CD14-positive monocyte (primary cell): ENCODE results near the gene CLEC2D. TPM values are rescaled to one million over a fixed set of nuclear protein-coding genes. Genes with fewer than 3 reads are reported as not detected.

Experiments used
- DNase-seq, 3 donors: peaks; one replicate each; pipeline ENCODE4 v3.0.0-alpha.2; 2011 to 2022
- H2AFZ ChIP-seq: 2 replicates; pipeline ENCODE4 v1.6.0; 2012; ENCODE audit warnings: mild to moderate bottlenecking, low read depth, low read length, inconsistent platforms; ENCODE audit not compliant: insufficient read depth, poor library complexity, severe bottlenecking
- H3K27ac ChIP-seq, 2 donors: 1 replicate in 1 of 2; 2 replicates in 1 of 2; pipeline ENCODE4 v1.5.1; 2012 to 2013; ENCODE audit warnings: low read length in 2 of 2, control low read depth in 1 of 2, inconsistent platforms in 1 of 2, low read depth in 1 of 2, mild to moderate bottlenecking in 1 of 2
- H3K27me3 ChIP-seq, 2 donors: one replicate each; pipeline versions ENCODE4 v1.6.0 to v1.6.1; 2011 to 2013; ENCODE audit warnings: low read length in 2 of 2; ENCODE audit not compliant: control insufficient read depth in 2 of 2, insufficient read depth in 2 of 2
- H3K36me3 ChIP-seq, 2 donors: replicated peaks in 1 of 2; 1 replicate in 1 of 2; 2 replicates in 1 of 2; pipeline versions ENCODE4 v1.5.1 to v1.6.1; 2012 to 2013; ENCODE audit warnings: low read length in 2 of 2, control low read depth in 1 of 2, inconsistent platforms in 1 of 2, mild to moderate bottlenecking in 1 of 2; ENCODE audit not compliant: insufficient read depth in 2 of 2, control insufficient read depth in 1 of 2
- H3K4me1 ChIP-seq, 2 donors: 1 replicate in 1 of 2; 2 replicates in 1 of 2; pipeline versions ENCODE4 v1.5.1 to v1.6.1; 2012 to 2013; ENCODE audit warnings: low read length in 2 of 2, control low read depth in 1 of 2, inconsistent platforms in 1 of 2, mild to moderate bottlenecking in 1 of 2, moderate library complexity in 1 of 2; ENCODE audit not compliant: insufficient read depth in 2 of 2, control insufficient read depth in 1 of 2
- H3K4me2 ChIP-seq: replicated peaks from 2 replicates; pipeline ENCODE3; 2012; ENCODE audit warnings: low read length, moderate library complexity, mild to moderate bottlenecking; ENCODE audit not compliant: poor library complexity, severe bottlenecking; ENCODE audit errors: extremely low read depth
- H3K4me3 ChIP-seq, 3 experiments: fragments of 200-600 bp in 1 of 3; sonication (generic) in 1 of 3; replicated peaks in 1 of 3; 1 replicate in 2 of 3; 2 replicates in 1 of 3; pipeline ENCODE4 v1.5.1; 2011 to 2013; ENCODE audit warnings: low read length in 3 of 3, mild to moderate bottlenecking in 3 of 3, control low read depth in 2 of 3, low read depth in 2 of 3, inconsistent platforms in 1 of 3, moderate library complexity in 1 of 3
- H3K79me2 ChIP-seq: 2 replicates; pipeline ENCODE4 v1.6.0; 2012; ENCODE audit warnings: mild to moderate bottlenecking, control low read depth, inconsistent platforms, low read length, moderate library complexity; ENCODE audit not compliant: insufficient read depth
- H3K9ac ChIP-seq: 2 replicates; pipeline ENCODE4 v1.6.0; 2017; ENCODE audit warnings: low read length, mild to moderate bottlenecking; ENCODE audit not compliant: insufficient read depth, poor library complexity, severe bottlenecking
- H3K9me3 ChIP-seq, 2 donors: replicated peaks in 1 of 2; 1 replicate in 1 of 2; 2 replicates in 1 of 2; pipeline versions ENCODE4 v1.5.1 to v1.6.1; 2012 to 2013; ENCODE audit warnings: low read length in 2 of 2, control low read depth in 1 of 2; ENCODE audit not compliant: control insufficient read depth in 1 of 2, insufficient read depth in 1 of 2
- H4K20me1 ChIP-seq: 2 replicates; pipeline ENCODE4 v1.6.0; 2012; ENCODE audit warnings: mild to moderate bottlenecking, low read length, control low read depth, moderate library complexity; ENCODE audit not compliant: insufficient read depth
- H3K27ac Mint-ChIP-seq, 7 donors: one replicate each; pipeline ENCODE4 v1.8.0; 2020; ENCODE audit warnings: mild to moderate bottlenecking in 7 of 7, mixed read lengths in 7 of 7, moderate library complexity in 6 of 7, inconsistent platforms in 2 of 7
- H3K27me3 Mint-ChIP-seq, 3 donors: one replicate each; pipeline ENCODE4 v1.8.0; 2021 to 2022; ENCODE audit warnings: low read depth in 3 of 3, mild to moderate bottlenecking in 3 of 3, mixed read lengths in 3 of 3, moderate library complexity in 3 of 3, inconsistent platforms in 1 of 3
- H3K36me3 Mint-ChIP-seq, 2 donors: one replicate each; pipeline ENCODE4 v1.8.0; 2020; ENCODE audit warnings: mixed read lengths in 2 of 2, inconsistent platforms in 1 of 2, mild to moderate bottlenecking in 1 of 2
- H3K4me1 Mint-ChIP-seq: one replicate; pipeline ENCODE4 v1.8.0; 2020; ENCODE audit warnings: mild to moderate bottlenecking, mixed read lengths
- H3K4me3 Mint-ChIP-seq, 2 donors: one replicate each; pipeline ENCODE4 v1.8.0; 2020; ENCODE audit warnings: mild to moderate bottlenecking in 2 of 2, mixed read lengths in 2 of 2, moderate library complexity in 1 of 2
- H3K9me3 Mint-ChIP-seq, 7 donors: one replicate each; pipeline ENCODE4 v1.8.0; 2020 to 2022; ENCODE audit warnings: mixed read lengths in 7 of 7, mild to moderate bottlenecking in 6 of 7, moderate library complexity in 6 of 7, inconsistent platforms in 2 of 7
- CTCF ChIP-seq: fragments of 200-600 bp; IDR thresholded peaks from one replicate; pipeline ENCODE4 v1.8.0; 2022; ENCODE audit warnings: antibody characterized with exemption, mild to moderate bottlenecking
- WGBS: methylation state at CpG from one replicate; pipeline ENCODE4 v1.1.5; 2013; ENCODE audit warnings: missing lambda C conversion rate; ENCODE audit not compliant: insufficient coverage; 5-methylcytosine and 5-hydroxymethylcytosine counted together
- intact Hi-C, 2 donors: fragments of 100-400 bp; cut with micrococcal nuclease; formaldehyde crosslinking; loops; one replicate each; pipeline versions ENCODE4 v1.15.0 to v1.15.1; 2023
- polyA plus RNA-seq, 3 donors: library from polyadenylated mRNA; depleted of rRNA in 1 of 3; unstranded in 2 of 3; stranded (reverse) in 1 of 3; fragments of 300-500 nt in 2 of 3; fragments of >200 nt in 1 of 3; fragmentation: Illumina TruSeq in 2 of 3; gene quantifications; 1 replicate in 2 of 3; 2 replicates in 1 of 3; pipeline ENCODE4 v1.2.3, GENCODE V29; 2012 to 2021

Gene CLEC2D
- polyA plus RNA-seq, 3 donors, result 2.5 to 26.9 (median 3.9) TPM

GRCh38 chr12:9731393-9731792 lies 61.9 kb downstream of the CLEC2D start:
- peak overlapping the region; percentile 22 to 83 (median 72) for H3K4me3 ChIP-seq
- peak overlapping the region; percentile 63 to 88 for H3K4me3 Mint-ChIP-seq

DNA sequence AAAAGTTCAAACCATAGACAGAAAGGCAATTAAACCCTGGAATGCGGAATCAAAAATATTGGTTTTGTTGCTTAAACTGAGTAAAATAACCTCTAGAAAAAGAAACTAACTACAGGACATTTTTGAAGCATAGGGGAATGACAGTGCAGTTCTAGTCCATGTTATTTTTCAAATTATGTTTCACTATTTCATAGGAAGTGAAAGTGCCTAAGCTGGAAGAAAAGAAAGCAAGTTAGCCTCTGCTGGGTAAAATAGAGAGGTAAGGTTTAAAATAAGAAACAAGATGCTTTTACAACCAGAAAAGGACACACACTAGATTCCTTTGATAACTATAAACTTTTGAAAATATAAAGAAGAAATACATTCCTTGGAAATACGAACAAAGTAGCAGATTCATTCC lies 62.3 kb downstream of the CLEC2D start:
- peaks cover 48% of the 10 kb centered on the region for H3K4me1 Mint-ChIP-seq
- Histone ChIP-seq H3K4me1 (peaks cover 49 to 64% of the 10 kb centered on the region in 2 donors), H3K36me3 (no peaks in the 10 kb centered on the region), H3K27ac (peak overlapping the region; percentile 61 to 80), H3K27me3 (no peaks in the 10 kb centered on the region), H3K79me2 (peaks cover 47% of the 10 kb centered on the region), H4K20me1 (no peaks in the 10 kb centered on the region), H2AFZ (peak overlapping the region; percentile 62), H3K9me3 (no peaks in the 10 kb centered on the region), H3K9ac (peak overlapping the region; percentile 49), H3K4me2 (peak overlapping the region; percentile 68), H3K4me3 (peak overlapping the region; percentile 22 to 83 (median 72))
- peak overlapping the region; percentile 63 to 88 for H3K4me3 Mint-ChIP-seq
- intact Hi-C loops, result no loop called here
- no peaks in the 10 kb centered on the region for H3K36me3 Mint-ChIP-seq
- TF ChIP-seq CTCF, result no peak
- WGBS, result no CpG with 5 or more reads among the region's 2 CpGs
- no peaks in the 10 kb centered on the region for H3K27me3 Mint-ChIP-seq
- DNase-seq, result peak; percentile 34 to 69 (median 61)
- H3K9me3 Mint-ChIP-seq, result no peaks in the 10 kb centered on the region
- peak overlapping the region; percentile 84 to 94 (median 92) for H3K27ac Mint-ChIP-seq

More at GRCh38 chr12:9731393-9731792, 61.9 kb downstream of the CLEC2D start:
- intact Hi-C loops, result no loop called here
- H3K9me3 ChIP-seq, result no peaks in the 10 kb centered on the region
- no peaks in the 10 kb centered on the region for H4K20me1 ChIP-seq
- DNase-seq, result no peak
- Mint-ChIP-seq H3K9me3 (no peaks in the 10 kb centered on the region), H3K36me3 (no peaks in the 10 kb centered on the region), H3K27ac (peak overlapping the region; percentile 84 to 94 (median 92)), H3K27me3 (no peaks in the 10 kb centered on the region), H3K4me1 (peaks cover 44% of the 10 kb centered on the region)
- H3K9ac ChIP-seq, result peak overlapping the region; percentile 49
- no peaks in the 10 kb centered on the region for H3K27me3 ChIP-seq
- TF ChIP-seq CTCF, result no peak
- no peaks in the 10 kb centered on the region for H3K36me3 ChIP-seq
- peaks cover 50% of the 10 kb centered on the region for H3K79me2 ChIP-seq
- no CpG with 5 or more reads among the region's 6 CpGs for WGBS
- H3K4me2 ChIP-seq, result peak overlapping the region; percentile 68
- H2AFZ ChIP-seq, result peak overlapping the region; percentile 62
- peaks cover 46 to 60% of the 10 kb centered on the region in 2 donors for H3K4me1 ChIP-seq
- H3K27ac ChIP-seq, result peak overlapping the region; percentile 61 to 80
